Transverse colon (tissue), 4 donors: Measurements from ENCODE around the gene SOX5. TPM values are rescaled to one million over a fixed set of nuclear protein-coding genes. Genes with fewer than 3 reads are reported as not detected.

ENCODE experiments used
- DNase-seq: peaks from one replicate; pipeline ENCODE4 v3.0.0-alpha.2; 2019
- H3K27ac ChIP-seq, 4 donors: fragments of 200-600 bp; sonication (generic); 2 replicates each; pipeline ENCODE4 v1.5.1; 2016 to 2018; ENCODE audit warnings: inconsistent platforms in 4 of 4
- H3K27me3 ChIP-seq: fragments of 200-600 bp; sonication (generic); 2 replicates; pipeline ENCODE4 v1.5.1; 2017; ENCODE audit warnings: inconsistent platforms
- H3K36me3 ChIP-seq, 4 donors: fragments of 200-600 bp; sonication (generic); 2 replicates each; pipeline ENCODE4 v1.5.1; 2017 to 2019; ENCODE audit warnings: inconsistent platforms in 4 of 4
- H3K4me1 ChIP-seq, 4 donors: fragments of 200-600 bp; sonication (generic); 2 replicates each; pipeline ENCODE4 v1.5.1; 2017 to 2020; ENCODE audit warnings: inconsistent platforms in 4 of 4
- H3K4me3 ChIP-seq, 4 donors: fragments of 200-600 bp; sonication (generic); 1 replicate in 1 of 4; 2 replicates in 3 of 4; pipeline versions ENCODE4 v1.5.1 to v1.6.1; 2017 to 2019; ENCODE audit warnings: inconsistent platforms in 4 of 4
- H3K9me3 ChIP-seq, 2 donors: fragments of 200-600 bp; sonication (generic); 2 replicates each; pipeline ENCODE4 v1.5.1; 2017 to 2019; ENCODE audit warnings: inconsistent platforms in 2 of 2
- EP300 ChIP-seq: sonication (generic); formaldehyde crosslinking; IDR thresholded peaks from one replicate; pipeline ENCODE4 v1.6.1; 2017; ENCODE audit warnings: antibody characterized with exemption, low read depth
- POLR2A ChIP-seq: fragments of 450-650 bp; IDR thresholded peaks from one replicate; pipeline ENCODE4 v1.6.1; 2016; ENCODE audit warnings: antibody characterized with exemption, mild to moderate bottlenecking, moderate library complexity
- POLR2AphosphoS5 ChIP-seq, 3 donors: sonication (generic); formaldehyde crosslinking; IDR thresholded peaks; one replicate each; pipeline ENCODE4 v1.6.1; 2016; ENCODE audit warnings: antibody characterized with exemption in 3 of 3
- WGBS, 2 donors: methylation state at CpG; one replicate each; pipeline ENCODE4 v1.1.5; 2018; ENCODE audit warnings: low coverage in 1 of 2; 5-methylcytosine and 5-hydroxymethylcytosine counted together
- in situ Hi-C, 4 donors: fragments of 200-750 bp; cut with MboI; loops; one replicate each; pipeline versions ENCODE4 v1.15.0 to v1.15.1; 2017; ENCODE audit warnings: low sequenced_read_pairs in 3 of 4, low pct_ligation_motif_present in 1 of 4, low pct_unique_long_range_greater_than_20kb in 1 of 4
- intact Hi-C: fragments of 100-400 bp; cut with DNase I; formaldehyde crosslinking; loops from one replicate; pipeline ENCODE4 v1.15.1; 2023; ENCODE audit warnings: low total_unique reads
- total RNA-seq, 4 donors: library from RNA; depleted of rRNA; stranded (reverse); fragments of >200 nt; gene quantifications; one replicate each; pipeline ENCODE4 v1.1.0, GENCODE V29; 2016
- TF ChIP-seq, protein P1 (sequence below), 5 experiments: fragments of 200-600 bp in 3 of 5; fragments of 450-650 bp in 2 of 5; sonication (generic) in 3 of 5; IDR thresholded peaks; 1 replicate in 2 of 5; 2 replicates in 3 of 5; pipeline ENCODE4 v1.5.1; 2016 to 2017; ENCODE audit warnings: antibody characterized with exemption in 5 of 5, inconsistent platforms in 3 of 5, mild to moderate bottlenecking in 2 of 5, moderate library complexity in 1 of 5

SOX5 gene
- total RNA-seq, 4 donors from 2014 or later, result 1.00 to 9.8 (median 3.2) TPM

DNA sequence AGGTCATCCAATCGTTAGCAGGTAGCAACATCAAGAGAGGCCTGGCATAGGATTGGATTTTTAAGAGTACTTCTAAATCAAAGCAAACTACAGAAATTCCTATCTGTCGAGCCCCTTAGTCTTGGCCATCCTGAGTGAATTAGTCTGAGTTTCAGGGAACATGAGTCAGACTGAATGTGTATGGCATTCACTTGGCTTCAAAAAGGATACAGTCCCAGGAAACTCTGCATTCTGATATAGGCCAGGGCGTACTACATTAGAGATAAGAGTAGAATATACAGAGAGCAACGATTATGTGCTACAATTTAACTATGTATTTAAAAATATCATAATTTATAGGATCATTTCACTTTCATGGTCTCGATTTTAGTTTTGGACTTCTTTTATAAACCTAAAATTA, 242.2 kb downstream of the SOX5 start:
- Histone ChIP-seq H3K36me3 (no peaks in the 10 kb centered on the region), H3K27me3 (no peaks in the 10 kb centered on the region), H3K4me3 (no peak overlapping the region), H3K9me3 (no peaks in the 10 kb centered on the region), H3K4me1 (no peaks in the 10 kb centered on the region), H3K27ac (no peak overlapping the region)
- TF ChIP-seq POLR2AphosphoS5 (IDR thresholded peaks at IDR 0.05) (no peak), EP300 (no peak), POLR2A (no peak)
- TF ChIP-seq, protein P1, sequence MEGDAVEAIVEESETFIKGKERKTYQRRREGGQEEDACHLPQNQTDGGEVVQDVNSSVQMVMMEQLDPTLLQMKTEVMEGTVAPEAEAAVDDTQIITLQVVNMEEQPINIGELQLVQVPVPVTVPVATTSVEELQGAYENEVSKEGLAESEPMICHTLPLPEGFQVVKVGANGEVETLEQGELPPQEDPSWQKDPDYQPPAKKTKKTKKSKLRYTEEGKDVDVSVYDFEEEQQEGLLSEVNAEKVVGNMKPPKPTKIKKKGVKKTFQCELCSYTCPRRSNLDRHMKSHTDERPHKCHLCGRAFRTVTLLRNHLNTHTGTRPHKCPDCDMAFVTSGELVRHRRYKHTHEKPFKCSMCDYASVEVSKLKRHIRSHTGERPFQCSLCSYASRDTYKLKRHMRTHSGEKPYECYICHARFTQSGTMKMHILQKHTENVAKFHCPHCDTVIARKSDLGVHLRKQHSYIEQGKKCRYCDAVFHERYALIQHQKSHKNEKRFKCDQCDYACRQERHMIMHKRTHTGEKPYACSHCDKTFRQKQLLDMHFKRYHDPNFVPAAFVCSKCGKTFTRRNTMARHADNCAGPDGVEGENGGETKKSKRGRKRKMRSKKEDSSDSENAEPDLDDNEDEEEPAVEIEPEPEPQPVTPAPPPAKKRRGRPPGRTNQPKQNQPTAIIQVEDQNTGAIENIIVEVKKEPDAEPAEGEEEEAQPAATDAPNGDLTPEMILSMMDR (IDR thresholded peaks at IDR 0.05), result no peak
- in situ Hi-C loops, result no loop called here
- 79 to 86% methylated on average over 5 of the region's 5 CpGs for WGBS, 2 donors
- DNase-seq, result no peak
- intact Hi-C loops, result no loop called here

DNA sequence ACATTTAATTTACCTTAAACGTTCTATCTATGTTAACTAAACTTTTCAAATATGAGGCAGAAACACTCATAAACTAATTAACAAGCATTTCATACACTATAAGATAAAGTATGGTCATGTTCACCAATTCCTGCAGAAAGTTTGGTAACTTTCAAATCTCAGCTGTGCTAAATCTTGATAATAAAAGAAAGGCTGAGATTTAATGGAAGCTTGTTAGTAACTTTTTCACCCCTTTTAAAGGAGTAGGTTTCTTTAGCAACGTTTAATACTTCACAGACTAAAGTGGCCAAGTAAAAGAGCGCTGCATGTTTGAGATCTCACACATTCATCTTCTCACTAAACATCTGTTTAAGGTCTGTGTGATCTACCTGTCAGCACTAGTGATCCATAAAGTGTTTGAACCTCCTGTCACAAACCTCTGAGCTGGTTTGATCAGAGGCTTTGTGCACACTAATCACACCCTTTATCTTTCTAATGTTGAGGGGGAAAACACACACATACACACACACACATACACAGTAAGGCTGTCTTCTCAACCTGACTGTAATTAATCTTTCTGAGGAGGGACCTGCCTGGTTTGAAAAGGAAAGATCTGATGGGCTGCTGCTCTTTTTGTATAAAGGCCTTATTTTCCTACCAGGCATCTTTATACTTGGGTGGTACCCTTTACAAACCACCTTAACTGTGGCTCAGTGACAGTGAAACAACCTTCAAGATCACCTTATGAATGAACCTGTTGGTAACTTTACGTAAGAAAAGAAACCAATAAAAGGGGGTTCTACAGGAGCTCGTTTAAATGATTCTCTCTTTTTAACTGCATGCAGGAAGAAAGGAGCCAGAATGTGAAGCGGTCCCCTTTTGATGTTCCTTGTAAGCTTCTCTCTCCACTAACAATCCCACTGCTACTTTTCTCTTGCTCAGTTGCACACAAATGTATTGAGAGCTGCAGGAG, 244.2 kb downstream of the SOX5 start:
- no peaks in the 10 kb centered on the region for H3K36me3 ChIP-seq
- no peak for DNase-seq
- no peaks in the 10 kb centered on the region for H3K27me3 ChIP-seq
- intact Hi-C loops (no loop called here), in situ Hi-C loops (no loop called here)
- no peaks in the 10 kb centered on the region for H3K9me3 ChIP-seq
- 69 to 73% methylated on average over 3 to 6 of the region's 6 CpGs for WGBS, 2 donors
- no peak overlapping the region for H3K4me3 ChIP-seq
- no peaks in the 10 kb centered on the region for H3K4me1 ChIP-seq
- H3K27ac ChIP-seq, result no peak overlapping the region
- TF ChIP-seq, protein P1 (IDR thresholded peaks at IDR 0.05), result no peak
- no peak for TF ChIP-seq POLR2A

DNA sequence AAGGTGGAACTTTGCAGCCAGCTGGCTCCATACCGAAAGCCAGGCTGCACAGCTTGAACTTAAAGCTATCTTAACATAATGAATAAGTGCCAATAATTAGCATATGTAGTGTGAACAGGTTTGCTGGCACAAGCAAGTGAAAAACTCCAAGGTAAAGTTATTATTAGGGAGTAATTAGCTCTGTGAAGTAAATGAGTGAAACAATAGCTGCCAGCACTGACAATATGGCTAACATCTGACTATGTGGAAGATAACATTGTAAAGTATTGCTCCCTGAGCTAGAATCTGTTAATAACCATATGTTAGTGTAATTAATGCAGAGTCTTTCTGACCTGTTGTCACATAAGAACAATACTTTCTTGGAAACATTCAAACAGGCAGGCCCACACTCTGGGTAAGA, 246.4 kb downstream of the SOX5 start:
- Histone ChIP-seq H3K4me3 (no peak overlapping the region), H3K9me3 (no peaks in the 10 kb centered on the region), H3K27me3 (no peaks in the 10 kb centered on the region), H3K27ac (no peak overlapping the region), H3K36me3 (no peaks in the 10 kb centered on the region), H3K4me1 (no peaks in the 10 kb centered on the region)
- WGBS, 2 donors, result 91 to 100% methylated on average over 1 of the region's 1 CpG
- TF ChIP-seq POLR2A (no peak), EP300 (no peak), POLR2AphosphoS5 (IDR thresholded peaks at IDR 0.05) (no peak)
- TF ChIP-seq, protein P1 (IDR thresholded peaks at IDR 0.05), result no peak
- intact Hi-C loops, result no loop called here
- in situ Hi-C loops, result no loop called here
- DNase-seq, result no peak

DNA sequence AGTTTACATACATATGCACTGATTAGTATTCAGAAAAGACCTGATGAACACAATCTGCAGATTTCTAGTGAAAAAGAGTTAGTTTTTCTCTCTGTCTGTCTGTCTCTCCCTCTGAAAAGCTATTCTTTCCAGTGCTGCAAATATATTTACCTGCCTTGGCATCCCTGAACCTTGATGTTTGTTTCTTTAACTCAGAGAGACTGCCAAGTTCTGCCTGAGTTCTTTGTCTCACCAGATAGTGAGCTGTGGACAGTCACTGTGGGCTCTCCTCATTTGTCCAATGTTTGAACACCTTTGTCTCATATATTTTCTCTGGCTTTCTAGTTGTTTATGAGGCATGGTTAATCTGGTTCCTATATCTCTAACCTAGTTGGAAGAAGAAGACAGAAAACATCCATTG, 250.4 kb downstream of the SOX5 start:
- no peak for DNase-seq
- in situ Hi-C loops, result no loop called here
- no peaks in the 10 kb centered on the region for H3K36me3 ChIP-seq
- no peak for TF ChIP-seq POLR2AphosphoS5 (IDR thresholded peaks at IDR 0.05)
- TF ChIP-seq POLR2A, result no peak
- TF ChIP-seq EP300, result no peak
- TF ChIP-seq, protein P1 (IDR thresholded peaks at IDR 0.05), result no peak
- no peaks in the 10 kb centered on the region for H3K4me1 ChIP-seq
- no peak overlapping the region for H3K27ac ChIP-seq
- no peaks in the 10 kb centered on the region for H3K9me3 ChIP-seq
- no peaks in the 10 kb centered on the region for H3K27me3 ChIP-seq
- intact Hi-C loops, result no loop called here
- H3K4me3 ChIP-seq, result no peak overlapping the region
